ENCODE data around the gene FOXD2. TPM values are rescaled to one million over a fixed set of nuclear protein-coding genes. Genes with fewer than 3 reads are reported as not detected.
A peak's percentile ranks its signal among the peaks of the same experiment; 100 is the strongest.

Gene FOXD2
- total and polyA plus RNA-seq, 2 of the 4 experiments (the other 2 are of a cell fraction): under 0.01 to 0.03 TPM

DNA sequence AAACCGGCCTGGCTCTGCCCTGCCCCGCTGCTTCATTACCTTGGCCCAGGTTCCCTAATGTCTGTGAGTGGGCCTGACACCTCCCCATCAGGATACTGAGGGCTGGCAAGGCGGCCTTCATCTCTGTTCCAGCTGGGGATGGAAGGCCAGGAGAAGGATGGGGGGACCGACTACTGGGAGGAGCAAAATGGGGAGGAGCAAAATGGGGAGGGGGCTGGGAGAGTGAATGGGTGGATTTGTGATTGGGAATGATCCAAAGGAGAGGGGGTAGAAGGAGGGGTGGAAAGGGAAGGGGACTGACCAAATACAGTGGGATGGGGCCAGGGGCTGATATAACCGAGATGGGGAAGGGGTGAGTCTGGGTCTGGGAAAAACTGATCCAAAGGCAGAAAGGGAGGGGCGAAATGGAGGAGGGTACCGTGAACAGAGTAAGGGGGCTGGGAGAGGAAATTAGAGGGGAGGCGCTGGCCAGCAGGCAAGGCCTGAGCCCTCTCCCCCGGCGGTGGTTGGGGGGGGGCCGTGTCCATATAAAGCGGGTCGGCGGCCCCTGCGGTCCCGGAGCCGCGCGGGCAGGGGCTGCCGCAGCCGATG, 22.0 kb upstream of the FOXD2 start, which contains the start of gene FOXE3:
TSS of gene FOXE3 (plus strand) at position 558 of the 591 bp plus-strand sequence. CDS start at position 589, 31 bp downstream.
- CTCF ChIA-PET: interaction anchor here (1.6 kb wide), 1 partner anchor 20 kb away, joined by 4 read pairs; no protein-coding TSS in a partner anchor
- in situ Hi-C loops (cut with MboI; ENCODE audit: low sequenced_read_pairs): no loop called here

More for the DNA sequence above, 22.0 kb upstream of the FOXD2 start, which contains the start of gene FOXE3:
- DNase-seq (no peak), ATAC-seq (ENCODE audit: low read depth) (no peak)
- dilution Hi-C loops (cut with HindIII; ENCODE audit: low sequenced_read_pairs, unreplicated experiment) (no loop called here), intact Hi-C loops (cut with micrococcal nuclease) (no loop called here)
- Histone ChIP-seq H4K5ac (ENCODE audit: low read depth, low read length) (no peak within 1 kb of the TSS), H3K56ac (ENCODE audit: extremely low read depth, insufficient read depth, low read length) (no peak within 1 kb of the TSS), H3K9me3 (ENCODE audit: control insufficient read depth, insufficient read depth, low read length) (no peaks in the 10 kb centered on the region), H2AFZ (replicated peaks; ENCODE audit: low read length, poor library complexity) (peak within 1 kb of the TSS; percentile 82), H3K4me3 (ENCODE audit: insufficient read depth, low read depth, low read length) (peak within 1 kb of the TSS; percentile 48), H3K4me2 (ENCODE audit: low read depth, low read length) (peak within 1 kb of the TSS; percentile 70; the same call in 1 of the 2 replicates), H2AK5ac (ENCODE audit: low read depth, low read length) (no peak within 1 kb of the TSS), H4K20me1 (ENCODE audit: insufficient read depth, low read length) (peaks cover 2% of the 10 kb centered on the region; the same call in 1 of the 2 replicates), H3K36me3 (ENCODE audit: control insufficient read depth, insufficient read depth, low read length) (no peaks in the 10 kb centered on the region), H3K4ac (ENCODE audit: low read depth, low read length) (no peak within 1 kb of the TSS), H2BK120ac (ENCODE audit: low read depth, low read length) (no peak within 1 kb of the TSS), H3K79me1 (ENCODE audit: low read depth in 1 of 2, low read length in 2 of 2) (no peaks in the 10 kb centered on the region), H3K4me1 (ENCODE audit: control insufficient read depth, insufficient read depth, low read length) (peaks cover 6% of the 10 kb centered on the region), H3K9me1 (ENCODE audit: insufficient read depth, low read length) (peaks cover 4% of the 10 kb centered on the region; the same call in 1 of the 2 replicates), H3K23ac (ENCODE audit: low read depth, low read length) (no peak within 1 kb of the TSS), H3K18ac (ENCODE audit: low read depth, low read length) (no peak within 1 kb of the TSS), H2BK20ac (ENCODE audit: low read depth, low read length) (no peak within 1 kb of the TSS), H3K9ac (ENCODE audit: low read depth, low read length) (no peak within 1 kb of the TSS), H3K14ac (replicated peaks; ENCODE audit: low read depth, low read length) (no peak within 1 kb of the TSS), H4K8ac (ENCODE audit: low read depth in 2 of 2, low read length in 2 of 2) (no peak within 1 kb of the TSS), H2BK5ac (ENCODE audit: low read depth, low read length, poor library complexity, severe bottlenecking) (no peak within 1 kb of the TSS), H2AK9ac (replicated peaks; ENCODE audit: low read depth, low read length, poor library complexity) (no peak within 1 kb of the TSS), H2BK15ac (ENCODE audit: low read depth, low read length) (no peak within 1 kb of the TSS), H4K91ac (ENCODE audit: insufficient read depth, low read depth, low read length) (no peak within 1 kb of the TSS), H3K27me3 (ENCODE audit: control insufficient read depth, insufficient read depth, low read length) (peaks cover 46% of the 10 kb centered on the region), H3K27ac (ENCODE audit: insufficient read depth, low read length) (no peak within 1 kb of the TSS)
- TF ChIP-seq CHD1 (IDR thresholded peaks at IDR 0.05; ENCODE audit: low read depth, low read length) (no peak), RCOR1 (IDR thresholded peaks at IDR 0.05; ENCODE audit: insufficient replicate concordance, low read length) (no peak), USF2 (IDR thresholded peaks at IDR 0.05; ENCODE audit: low read depth, low read length) (no peak), RAD21 (IDR thresholded peaks at IDR 0.05; ENCODE audit: low read length) (no peak), RFX5 (IDR thresholded peaks at IDR 0.05; ENCODE audit: low read depth, low read length) (no peak), ELK1 (IDR thresholded peaks at IDR 0.05; ENCODE audit: borderline replicate concordance, low read depth, low read length) (no peak), FOS (IDR thresholded peaks at IDR 0.05; ENCODE audit: low read depth, low read length) (no peak), MAFK (IDR thresholded peaks at IDR 0.05; ENCODE audit: low read depth, low read length) (no peak), MXI1 (IDR thresholded peaks at IDR 0.05; ENCODE audit: borderline replicate concordance, low read depth, low read length) (no peak), SMC3 (IDR thresholded peaks at IDR 0.05; ENCODE audit: low read depth, low read length) (no peak), MAZ (IDR thresholded peaks at IDR 0.05; ENCODE audit: borderline replicate concordance, low read depth, low read length) (no peak), NFE2L2 (IDR thresholded peaks at IDR 0.05; ENCODE audit: low read depth, low read length) (no peak)
- TF ChIP-seq, protein P1, sequence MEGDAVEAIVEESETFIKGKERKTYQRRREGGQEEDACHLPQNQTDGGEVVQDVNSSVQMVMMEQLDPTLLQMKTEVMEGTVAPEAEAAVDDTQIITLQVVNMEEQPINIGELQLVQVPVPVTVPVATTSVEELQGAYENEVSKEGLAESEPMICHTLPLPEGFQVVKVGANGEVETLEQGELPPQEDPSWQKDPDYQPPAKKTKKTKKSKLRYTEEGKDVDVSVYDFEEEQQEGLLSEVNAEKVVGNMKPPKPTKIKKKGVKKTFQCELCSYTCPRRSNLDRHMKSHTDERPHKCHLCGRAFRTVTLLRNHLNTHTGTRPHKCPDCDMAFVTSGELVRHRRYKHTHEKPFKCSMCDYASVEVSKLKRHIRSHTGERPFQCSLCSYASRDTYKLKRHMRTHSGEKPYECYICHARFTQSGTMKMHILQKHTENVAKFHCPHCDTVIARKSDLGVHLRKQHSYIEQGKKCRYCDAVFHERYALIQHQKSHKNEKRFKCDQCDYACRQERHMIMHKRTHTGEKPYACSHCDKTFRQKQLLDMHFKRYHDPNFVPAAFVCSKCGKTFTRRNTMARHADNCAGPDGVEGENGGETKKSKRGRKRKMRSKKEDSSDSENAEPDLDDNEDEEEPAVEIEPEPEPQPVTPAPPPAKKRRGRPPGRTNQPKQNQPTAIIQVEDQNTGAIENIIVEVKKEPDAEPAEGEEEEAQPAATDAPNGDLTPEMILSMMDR (conservative IDR thresholded peaks at IDR 0.05; ENCODE audit: low read depth, low read length): no peak
- BruUV-seq (replicated peaks): no TSS peak
- POLR2A ChIA-PET (ENCODE audit: unreplicated experiment): no interaction called here
- 15% methylated on average over 8 of the region's 21 CpGs; no CpG with 5 or more reads in 1 of the 2 experiments for WGBS, 2 experiments (ENCODE audit: extremely low coverage in 2 of 2, insufficient read length in 1 of 2)

Measured in IMR-90 (cell line).